Measurements from ENCODE around the gene HOXD12.

GRCh38 chr2:176146101-176146500 lies 46.5 kb downstream of the HOXD12 start:
- TF ChIP-seq CTCF (IDR thresholded peaks at IDR 0.05; ENCODE audit: low read length) (no peak), EZH2 (IDR thresholded peaks at IDR 0.05; ENCODE audit: borderline replicate concordance, low read length) (no peak)
